K562 (cell line): ENCODE results near the gene TKTL1. TPM values are rescaled to one million over a fixed set of nuclear protein-coding genes. Genes with fewer than 3 reads are reported as not detected.
A peak's percentile ranks its signal among the peaks of the same experiment; 100 is the strongest.

Experiments
- CAMTA2 ChIP-seq: fragments of 250-450 bp; sonication (Bioruptor Pico); conservative IDR thresholded peaks from 2 replicates; pipeline ENCODE4 v1.5.1; 2022
- NONO ChIP-seq, 2 experiments: fragments of 200-400 bp in 1 of 2; fragments of 450-650 bp in 1 of 2; formaldehyde crosslinking in 1 of 2; IDR thresholded peaks; 2 replicates each; pipeline ENCODE4 v1.6.1; 2017; ENCODE audit warnings: low read depth in 2 of 2, mild to moderate bottlenecking in 2 of 2, moderate library complexity in 2 of 2, low read length in 1 of 2
- OTX1 ChIP-seq: fragments of 450-650 bp; formaldehyde crosslinking; IDR thresholded peaks from 2 replicates; pipeline ENCODE4 v1.4.0; 2022; ENCODE audit warnings: mild to moderate bottlenecking
- POLR3A ChIP-seq: IDR thresholded peaks from 2 replicates; pipeline ENCODE4 v1.6.1; 2011; ENCODE audit warnings: borderline replicate concordance, mild to moderate bottlenecking, moderate library complexity; ENCODE audit not compliant: insufficient read length, insufficient read depth; ENCODE audit errors: extremely low read depth
- RCOR1 ChIP-seq, 2 experiments: IDR thresholded peaks; 2 replicates each; pipeline ENCODE4 v1.6.1; 2012; ENCODE audit warnings: low read depth in 2 of 2, low read length in 2 of 2, borderline replicate concordance in 1 of 2, improper control_type of control experiment in 1 of 2
- TAF15 ChIP-seq: fragments of 200-400 bp; formaldehyde crosslinking; IDR thresholded peaks from 2 replicates; pipeline ENCODE4 v1.6.1; 2017; ENCODE audit warnings: mild to moderate bottlenecking, low read depth, low read length, moderate library complexity
- YY1 ChIP-seq, 3 experiments: IDR thresholded peaks; 2 replicates each; pipeline ENCODE4 v1.6.1; 2011; ENCODE audit warnings: low read length in 2 of 3, mild to moderate bottlenecking in 2 of 3, moderate library complexity in 2 of 3, borderline replicate concordance in 1 of 3, control low read depth in 1 of 3, low read depth in 1 of 3; ENCODE audit not compliant: insufficient read depth in 3 of 3, insufficient replicate concordance in 2 of 3, control insufficient read depth in 1 of 3, insufficient read length in 1 of 3; ENCODE audit errors: extremely low read depth in 1 of 3
- ZNF175 ChIP-seq: fragments of 200-800 bp; sonication (Bioruptor generic); IDR thresholded peaks from 2 replicates; pipeline ENCODE4 v1.6.1; 2016; ENCODE audit warnings: low read depth, mild to moderate bottlenecking, missing genetic modification characterization, missing compliant biosample characterization
- ZNF280A ChIP-seq: fragments of 450-650 bp; IDR thresholded peaks from 2 replicates; pipeline ENCODE4 v1.6.1; 2018; ENCODE audit warnings: mild to moderate bottlenecking, low read depth; ENCODE audit not compliant: partially characterized antibody
- ZNF740 ChIP-seq, 3 experiments: fragments of 200-800 bp in 1 of 3; sonication (Bioruptor generic) in 1 of 3; sonication (generic) in 1 of 3; formaldehyde crosslinking in 1 of 3; IDR thresholded peaks; 2 replicates each; pipeline versions ENCODE4 v1.6.1 to v1.8.0; 2016 to 2022; ENCODE audit warnings: mild to moderate bottlenecking in 2 of 3, missing compliant biosample characterization in 2 of 3, missing genetic modification characterization in 2 of 3, missing genetic modification reagents in 1 of 3
- polyA plus RNA-seq, 8 experiments: library from polyadenylated mRNA; depleted of rRNA in 4 of 8; stranded (reverse) in 5 of 8; unstranded in 3 of 8; fragments of >200 nt; fragmentation: Nextera tagmentation in 2 of 8; fragmentation: Illumina TruSeq in 1 of 8; extraction: Ambion mirVana in 2 of 8; extraction: Trizol in 1 of 8; gene quantifications; 2 replicates each; pipeline versions ENCODE4 v1.2.1 to v1.2.3, GENCODE V29; 2011 to 2014; ENCODE audit warnings: inconsistent platforms in 1 of 8, missing spikeins in 1 of 8
- total RNA-seq, 7 experiments: library from RNA; depleted of rRNA in 6 of 7; stranded (reverse); fragments of >200 nt in 6 of 7; fragmentation: Illumina TruSeq in 2 of 7; extraction: Trizol in 2 of 7; gene quantifications; 2 replicates each; pipeline versions ENCODE4 v1.2.1 to v1.2.3, GENCODE V29; 2011 to 2021; ENCODE audit warnings: low replicate concordance in 1 of 7
- TF ChIP-seq, protein P1 (sequence below): fragments of 450-650 bp; formaldehyde crosslinking; IDR thresholded peaks from 2 replicates; pipeline ENCODE4 v1.4.0; 2020; ENCODE audit warnings: mild to moderate bottlenecking, moderate library complexity
- TF ChIP-seq, protein P2 (sequence below): sonication (generic); formaldehyde crosslinking; IDR thresholded peaks from 2 replicates; pipeline ENCODE4 v1.8.0; 2022; ENCODE audit warnings: mild to moderate bottlenecking, missing genetic modification reagents
- TF ChIP-seq, protein P3 (sequence below), 3 experiments: IDR thresholded peaks in 2 of 3; conservative IDR thresholded peaks in 1 of 3; 2 replicates each; pipeline ENCODE4 v1.5.1; 2011 to 2012; ENCODE audit warnings: low read length in 3 of 3, mild to moderate bottlenecking in 3 of 3, control low read depth in 2 of 3, improper control_type of control experiment in 1 of 3, inconsistent platforms in 1 of 3, low read depth in 1 of 3, mixed read lengths in 1 of 3, moderate library complexity in 1 of 3; ENCODE audit not compliant: insufficient read depth in 2 of 3
- TF ChIP-seq, protein P4 (sequence below): sonication (generic); formaldehyde crosslinking; IDR thresholded peaks from 2 replicates; pipeline ENCODE4 v1.8.0; 2022; ENCODE audit warnings: missing genetic modification reagents, mild to moderate bottlenecking, moderate library complexity, borderline replicate concordance

Gene TKTL1
- total and polyA plus RNA-seq, 9 of the 15 experiments (the other 6 are each of a cell fraction or from before 2014, with no cell fraction given): 0.18 to 0.71 (median 0.38) TPM

DNA sequence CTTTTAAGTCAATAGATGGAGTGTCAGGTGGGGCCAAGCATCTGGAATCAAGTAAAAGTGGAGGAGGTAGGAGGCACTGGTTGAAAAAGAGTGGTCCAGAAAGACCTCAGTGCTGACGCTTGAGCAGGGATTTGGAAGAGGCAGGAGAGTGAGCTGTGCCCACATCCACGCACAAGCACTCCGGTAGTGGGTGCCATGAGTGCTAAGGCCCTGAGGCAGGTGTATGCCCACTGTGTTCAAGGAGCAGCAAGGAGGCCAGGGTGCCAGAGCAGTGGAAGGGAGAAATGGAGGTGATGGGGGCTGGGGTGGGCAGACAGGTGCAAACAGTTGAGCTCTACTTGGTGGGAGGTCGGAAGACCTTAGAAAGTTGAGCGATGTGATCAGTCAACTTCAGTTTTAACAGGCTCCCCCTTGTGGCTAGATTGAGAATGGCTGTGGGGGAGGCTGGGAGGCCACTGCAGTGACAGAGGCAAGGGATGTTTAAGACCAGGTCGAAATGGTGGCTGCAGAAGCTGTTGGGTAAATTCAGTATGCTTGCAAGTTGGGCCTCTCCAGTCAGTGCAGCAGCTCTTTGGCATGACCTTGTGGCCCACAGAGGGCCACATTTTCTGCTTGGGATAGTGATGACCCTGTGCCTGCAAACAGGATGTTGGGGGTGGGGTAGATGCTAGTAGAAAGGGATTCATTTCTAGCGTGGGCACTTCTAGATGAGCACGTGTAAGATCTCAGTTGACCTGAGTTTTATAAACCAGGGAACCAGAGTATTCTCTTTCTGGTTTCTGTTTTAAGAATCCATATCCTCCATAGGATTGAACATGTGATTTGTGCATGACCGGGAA lies 12.7 kb downstream of the TKTL1 start (continued):
- TF ChIP-seq, protein P1, sequence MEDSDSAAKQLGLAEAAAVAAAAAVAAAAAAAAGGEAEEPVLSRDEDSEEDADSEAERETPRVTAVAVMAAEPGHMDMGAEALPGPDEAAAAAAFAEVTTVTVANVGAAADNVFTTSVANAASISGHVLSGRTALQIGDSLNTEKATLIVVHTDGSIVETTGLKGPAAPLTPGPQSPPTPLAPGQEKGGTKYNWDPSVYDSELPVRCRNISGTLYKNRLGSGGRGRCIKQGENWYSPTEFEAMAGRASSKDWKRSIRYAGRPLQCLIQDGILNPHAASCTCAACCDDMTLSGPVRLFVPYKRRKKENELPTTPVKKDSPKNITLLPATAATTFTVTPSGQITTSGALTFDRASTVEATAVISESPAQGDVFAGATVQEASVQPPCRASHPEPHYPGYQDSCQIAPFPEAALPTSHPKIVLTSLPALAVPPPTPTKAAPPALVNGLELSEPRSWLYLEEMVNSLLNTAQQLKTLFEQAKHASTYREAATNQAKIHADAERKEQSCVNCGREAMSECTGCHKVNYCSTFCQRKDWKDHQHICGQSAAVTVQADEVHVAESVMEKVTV (CRISPR knock-in tag): 0 out of 2 replicates have a peak, but pooled peaks have one; percentile 31
- TF ChIP-seq ZNF175: peak; percentile 9; the same call in 1 of the 2 replicates
- TF ChIP-seq YY1 (IDR thresholded peaks at IDR 0.05; ENCODE audit: borderline replicate concordance in 1 of 3, control insufficient read depth in 1 of 3, extremely low read depth in 1 of 3, insufficient read depth in 3 of 3, insufficient read length in 1 of 3, insufficient replicate concordance in 2 of 3, low read depth in 1 of 3, low read length in 2 of 3): peak in 1 of 3 experiments; percentile 23
- TF ChIP-seq RCOR1 (IDR thresholded peaks at IDR 0.05; ENCODE audit: borderline replicate concordance in 1 of 2, low read depth in 2 of 2, low read length in 2 of 2): 0 out of 4 replicates have a peak, but pooled peaks of 1 of the 2 experiments have one; percentile 27
- TF ChIP-seq CAMTA2 (CRISPR knock-in tag): no peak
- TF ChIP-seq NONO (IDR thresholded peaks at IDR 0.05; ENCODE audit: low read depth in 2 of 2, low read length in 1 of 2): no peak
- TF ChIP-seq, protein P2, sequence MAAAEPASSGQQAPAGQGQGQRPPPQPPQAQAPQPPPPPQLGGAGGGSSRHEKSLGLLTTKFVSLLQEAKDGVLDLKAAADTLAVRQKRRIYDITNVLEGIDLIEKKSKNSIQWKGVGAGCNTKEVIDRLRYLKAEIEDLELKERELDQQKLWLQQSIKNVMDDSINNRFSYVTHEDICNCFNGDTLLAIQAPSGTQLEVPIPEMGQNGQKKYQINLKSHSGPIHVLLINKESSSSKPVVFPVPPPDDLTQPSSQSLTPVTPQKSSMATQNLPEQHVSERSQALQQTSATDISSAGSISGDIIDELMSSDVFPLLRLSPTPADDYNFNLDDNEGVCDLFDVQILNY (CRISPR knock-in tag): no peak
- no peak for TF ChIP-seq POLR3A
- TF ChIP-seq, protein P3, sequence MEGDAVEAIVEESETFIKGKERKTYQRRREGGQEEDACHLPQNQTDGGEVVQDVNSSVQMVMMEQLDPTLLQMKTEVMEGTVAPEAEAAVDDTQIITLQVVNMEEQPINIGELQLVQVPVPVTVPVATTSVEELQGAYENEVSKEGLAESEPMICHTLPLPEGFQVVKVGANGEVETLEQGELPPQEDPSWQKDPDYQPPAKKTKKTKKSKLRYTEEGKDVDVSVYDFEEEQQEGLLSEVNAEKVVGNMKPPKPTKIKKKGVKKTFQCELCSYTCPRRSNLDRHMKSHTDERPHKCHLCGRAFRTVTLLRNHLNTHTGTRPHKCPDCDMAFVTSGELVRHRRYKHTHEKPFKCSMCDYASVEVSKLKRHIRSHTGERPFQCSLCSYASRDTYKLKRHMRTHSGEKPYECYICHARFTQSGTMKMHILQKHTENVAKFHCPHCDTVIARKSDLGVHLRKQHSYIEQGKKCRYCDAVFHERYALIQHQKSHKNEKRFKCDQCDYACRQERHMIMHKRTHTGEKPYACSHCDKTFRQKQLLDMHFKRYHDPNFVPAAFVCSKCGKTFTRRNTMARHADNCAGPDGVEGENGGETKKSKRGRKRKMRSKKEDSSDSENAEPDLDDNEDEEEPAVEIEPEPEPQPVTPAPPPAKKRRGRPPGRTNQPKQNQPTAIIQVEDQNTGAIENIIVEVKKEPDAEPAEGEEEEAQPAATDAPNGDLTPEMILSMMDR (IDR thresholded peaks at IDR 0.05 in 2 of 3, conservative IDR thresholded peaks at IDR 0.05 in 1 of 3; ENCODE audit: insufficient read depth in 2 of 3, low read depth in 1 of 3, low read length in 3 of 3): peak; percentile 69 to 84 (median 77)
- peak; percentile 88 for TF ChIP-seq ZNF740 (CRISPR knock-in tag; IDR thresholded peaks at IDR 0.05)
- peak in 1 of 2 experiments; percentile 26; a peak in 1 of 4 replicates for TF ChIP-seq ZNF740 (tag; IDR thresholded peaks at IDR 0.05)
- TF ChIP-seq TAF15: no peak
- TF ChIP-seq, protein P4, sequence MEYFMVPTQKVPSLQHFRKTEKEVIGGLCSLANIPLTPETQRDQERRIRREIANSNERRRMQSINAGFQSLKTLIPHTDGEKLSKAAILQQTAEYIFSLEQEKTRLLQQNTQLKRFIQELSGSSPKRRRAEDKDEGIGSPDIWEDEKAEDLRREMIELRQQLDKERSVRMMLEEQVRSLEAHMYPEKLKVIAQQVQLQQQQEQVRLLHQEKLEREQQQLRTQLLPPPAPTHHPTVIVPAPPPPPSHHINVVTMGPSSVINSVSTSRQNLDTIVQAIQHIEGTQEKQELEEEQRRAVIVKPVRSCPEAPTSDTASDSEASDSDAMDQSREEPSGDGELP (CRISPR knock-in tag): 0 out of 2 replicates have a peak, but pooled peaks have one; percentile 12
- no peak for TF ChIP-seq ZNF280A
- peak; percentile 61; the same call in 1 of the 2 replicates for TF ChIP-seq OTX1 (CRISPR knock-in tag)
